IMR-90 (cell line): ENCODE results near the gene DYSF. TPM values are rescaled to one million over a fixed set of nuclear protein-coding genes. Genes with fewer than 3 reads are reported as not detected.

ENCODE experiments used
- ATAC-seq: fragments of 200-7000 bp; cut with Tn5 transposase; 2 replicates; pipeline ENCODE4 v1.9.1; 2020; ENCODE audit warnings: low read depth, mild to moderate bottlenecking, moderate library complexity
- BruUV-seq: library from RNA; stranded (reverse); fragments of 400-500 nt; replicated peaks from 2 replicates; lab custom pipeline; 2021; lab: Mats Ljungman, UMichigan
- CTCF ChIA-PET: fragments of 300-600 bp; formaldehyde crosslinking; extraction: SDS; loops from one replicate; lab custom pipeline; 2021; ENCODE audit warnings: antibody characterized with exemption; lab: Yijun Ruan, JAX
- POLR2A ChIA-PET: fragments of 300-600 bp; sonication (Branson Sonifier 250); formaldehyde crosslinking; loops from one replicate; lab custom pipeline; 2022; ENCODE audit warnings: antibody characterized with exemption; ENCODE audit not compliant: unreplicated experiment; lab: Charles Lee
- DNase-seq: peaks from one replicate; pipeline ENCODE4 v3.0.0; 2013
- H2AFZ ChIP-seq: replicated peaks from 2 replicates; pipeline ENCODE3; 2013; ENCODE audit warnings: low read length, mild to moderate bottlenecking; ENCODE audit not compliant: poor library complexity
- H2AK5ac ChIP-seq: 2 replicates; pipeline ENCODE4 v1.6.1; 2013; ENCODE audit warnings: low read depth, low read length, inconsistent platforms
- H2AK9ac ChIP-seq: replicated peaks from 2 replicates; pipeline ENCODE3; 2013; ENCODE audit warnings: mild to moderate bottlenecking, low read depth, low read length, moderate library complexity; ENCODE audit not compliant: poor library complexity
- H2BK120ac ChIP-seq: 2 replicates; pipeline ENCODE4 v1.6.1; 2013; ENCODE audit warnings: low read depth, low read length, inconsistent platforms
- H2BK15ac ChIP-seq: 3 replicates; pipeline ENCODE4 v1.6.1; 2013; ENCODE audit warnings: low read depth, low read length, inconsistent platforms
- H2BK20ac ChIP-seq: 2 replicates; pipeline ENCODE4 v1.6.1; 2013; ENCODE audit warnings: low read depth, mild to moderate bottlenecking, inconsistent platforms, low read length, moderate library complexity
- H2BK5ac ChIP-seq: 2 replicates; pipeline ENCODE4 v1.6.1; 2013; ENCODE audit warnings: mild to moderate bottlenecking, low read depth, low read length, inconsistent platforms; ENCODE audit not compliant: poor library complexity, severe bottlenecking
- H3K14ac ChIP-seq: replicated peaks from 2 replicates; pipeline ENCODE4 v1.6.1; 2013; ENCODE audit warnings: low read depth, low read length, inconsistent platforms
- H3K18ac ChIP-seq: 2 replicates; pipeline ENCODE4 v1.6.1; 2013; ENCODE audit warnings: low read depth, low read length, control low read depth
- H3K23ac ChIP-seq: 2 replicates; pipeline ENCODE4 v1.6.1; 2013; ENCODE audit warnings: low read depth, low read length, inconsistent platforms
- H3K27ac ChIP-seq: 2 replicates; pipeline ENCODE4 v1.5.1; 2013; ENCODE audit warnings: mild to moderate bottlenecking, control low read depth, low read length; ENCODE audit not compliant: insufficient read depth
- H3K27me3 ChIP-seq: 2 replicates; pipeline ENCODE4 v1.6.1; 2013; ENCODE audit warnings: low read length; ENCODE audit not compliant: control insufficient read depth, insufficient read depth
- H3K36me3 ChIP-seq: 2 replicates; pipeline ENCODE4 v1.6.1; 2013; ENCODE audit warnings: low read length, mixed read lengths; ENCODE audit not compliant: control insufficient read depth, insufficient read depth
- H3K4ac ChIP-seq: 2 replicates; pipeline ENCODE4 v1.6.1; 2013; ENCODE audit warnings: low read depth, low read length, inconsistent platforms
- H3K4me1 ChIP-seq: 2 replicates; pipeline ENCODE4 v1.6.1; 2013; ENCODE audit warnings: low read length, mixed read lengths; ENCODE audit not compliant: control insufficient read depth, insufficient read depth
- H3K4me2 ChIP-seq: 2 replicates; pipeline ENCODE4 v1.6.1; 2013; ENCODE audit warnings: low read depth, mild to moderate bottlenecking, control low read depth, low read length, moderate library complexity
- H3K4me3 ChIP-seq: 2 replicates; pipeline ENCODE4 v1.5.1; 2013; ENCODE audit warnings: low read depth, mild to moderate bottlenecking, control low read depth, low read length, moderate library complexity; ENCODE audit not compliant: insufficient read depth
- H3K56ac ChIP-seq: 2 replicates; pipeline ENCODE4 v1.6.1; 2013; ENCODE audit warnings: low read length, inconsistent platforms; ENCODE audit not compliant: insufficient read depth; ENCODE audit errors: extremely low read depth
- H3K79me1 ChIP-seq, 2 experiments: 2 replicates each; pipeline ENCODE4 v1.6.1; 2013; ENCODE audit warnings: low read length in 2 of 2, inconsistent platforms in 1 of 2, low read depth in 1 of 2
- H3K9ac ChIP-seq: 2 replicates; pipeline ENCODE4 v1.6.1; 2013; ENCODE audit warnings: low read depth, low read length, control low read depth
- H3K9me1 ChIP-seq: 2 replicates; pipeline ENCODE4 v1.6.1; 2013; ENCODE audit warnings: low read length, inconsistent platforms; ENCODE audit not compliant: insufficient read depth
- H3K9me3 ChIP-seq: 2 replicates; pipeline ENCODE4 v1.6.1; 2013; ENCODE audit warnings: low read length; ENCODE audit not compliant: control insufficient read depth, insufficient read depth
- H4K20me1 ChIP-seq: 2 replicates; pipeline ENCODE4 v1.6.1; 2013; ENCODE audit warnings: low read length, inconsistent platforms; ENCODE audit not compliant: insufficient read depth
- H4K5ac ChIP-seq: 2 replicates; pipeline ENCODE4 v1.6.1; 2013; ENCODE audit warnings: mild to moderate bottlenecking, low read depth, low read length, control low read depth
- H4K8ac ChIP-seq, 2 experiments: 2 replicates each; pipeline ENCODE4 v1.6.1; 2013; ENCODE audit warnings: low read depth in 2 of 2, low read length in 2 of 2, control low read depth in 1 of 2, inconsistent platforms in 1 of 2
- H4K91ac ChIP-seq: 2 replicates; pipeline ENCODE4 v1.6.1; 2013; ENCODE audit warnings: low read depth, low read length, inconsistent platforms; ENCODE audit not compliant: insufficient read depth
- BHLHE40 ChIP-seq: fragments of 150-350 bp; IDR thresholded peaks from 2 replicates; pipeline ENCODE4 v1.6.1; 2016; ENCODE audit warnings: mild to moderate bottlenecking, low read depth, low read length
- CEBPB ChIP-seq: IDR thresholded peaks from 2 replicates; pipeline ENCODE4 v1.6.1; 2012; ENCODE audit warnings: low read depth, low read length, improper control_type of control experiment
- CHD1 ChIP-seq: IDR thresholded peaks from 2 replicates; pipeline ENCODE4 v1.6.1; 2012; ENCODE audit warnings: low read depth, low read length, improper control_type of control experiment
- FOS ChIP-seq: fragments of 150-350 bp; IDR thresholded peaks from 2 replicates; pipeline ENCODE4 v1.6.1; 2016; ENCODE audit warnings: low read depth, low read length
- MAFK ChIP-seq: IDR thresholded peaks from 2 replicates; pipeline ENCODE4 v1.6.1; 2012; ENCODE audit warnings: low read depth, low read length, improper control_type of control experiment
- MAZ ChIP-seq: IDR thresholded peaks from 2 replicates; pipeline ENCODE4 v1.6.1; 2012; ENCODE audit warnings: low read depth, mild to moderate bottlenecking, low read length, improper control_type of control experiment, moderate library complexity, borderline replicate concordance
- MXI1 ChIP-seq: IDR thresholded peaks from 2 replicates; pipeline ENCODE4 v1.6.1; 2012; ENCODE audit warnings: low read depth, mild to moderate bottlenecking, low read length, moderate library complexity, borderline replicate concordance
- NFE2L2 ChIP-seq: fragments of 150-350 bp; IDR thresholded peaks from 2 replicates; pipeline ENCODE4 v1.6.1; 2016; ENCODE audit warnings: low read depth, mild to moderate bottlenecking, low read length
- RAD21 ChIP-seq: IDR thresholded peaks from 2 replicates; pipeline ENCODE4 v1.6.1; 2012; ENCODE audit warnings: low read length, improper control_type of control experiment
- RCOR1 ChIP-seq: IDR thresholded peaks from 2 replicates; pipeline ENCODE4 v1.6.1; 2012; ENCODE audit warnings: mild to moderate bottlenecking, low read length, improper control_type of control experiment; ENCODE audit not compliant: insufficient replicate concordance
- RFX5 ChIP-seq: IDR thresholded peaks from 2 replicates; pipeline ENCODE4 v1.8.0; 2012; ENCODE audit warnings: low read depth, mild to moderate bottlenecking, low read length, moderate library complexity
- WGBS, 2 experiments: methylation state at CpG; one replicate each; pipeline versions ENCODE4 v1.1.5 to v1.1.7; 2013; ENCODE audit warnings: missing lambda C conversion rate in 2 of 2; ENCODE audit not compliant: insufficient read length in 1 of 2; ENCODE audit errors: extremely low coverage in 2 of 2; 5-methylcytosine and 5-hydroxymethylcytosine counted together
- dilution Hi-C: fragments of 300-500 bp; cut with HindIII; formaldehyde crosslinking; loops from one replicate; pipeline ENCODE4 v1.14.3; 2018; ENCODE audit warnings: low sequenced_read_pairs; ENCODE audit not compliant: unreplicated experiment
- in situ Hi-C: fragments of 300-500 bp; cut with MboI; formaldehyde crosslinking; loops from 3 replicates; pipeline ENCODE4 v1.14.3; 2019; ENCODE audit warnings: low sequenced_read_pairs, inconsistent platforms, mixed read lengths
- intact Hi-C: fragments of 100-400 bp; cut with micrococcal nuclease; formaldehyde crosslinking; loops from 2 replicates; pipeline ENCODE4 v1.10.0; 2022
- polyA plus RNA-seq, 3 experiments: library from polyadenylated mRNA; depleted of rRNA; stranded (reverse); fragments of >200 nt; gene quantifications; 2 replicates each; pipeline ENCODE4 v1.2.3, GENCODE V29; 2012; ENCODE audit warnings: low replicate concordance in 1 of 3
- total RNA-seq: library from RNA; depleted of rRNA; stranded (reverse); fragments of >200 nt; gene quantifications from 2 replicates; pipeline ENCODE4 v1.2.3, GENCODE V29; 2012
- TF ChIP-seq, protein P1 (sequence below): fragments of 150-350 bp; IDR thresholded peaks from 2 replicates; pipeline ENCODE4 v1.6.1; 2017; ENCODE audit warnings: mild to moderate bottlenecking, antibody characterized with exemption, low read length, low read depth
- TF ChIP-seq, protein P2 (sequence below): fragments of 150-350 bp; IDR thresholded peaks from 2 replicates; pipeline ENCODE4 v1.6.1; 2016; ENCODE audit warnings: low read depth, mild to moderate bottlenecking, low read length, moderate library complexity, borderline replicate concordance

The DYSF gene
- total and polyA plus RNA-seq, 2 of the 4 experiments (the other 2 are of a cell fraction): 0.09 to 0.18 TPM

DNA sequence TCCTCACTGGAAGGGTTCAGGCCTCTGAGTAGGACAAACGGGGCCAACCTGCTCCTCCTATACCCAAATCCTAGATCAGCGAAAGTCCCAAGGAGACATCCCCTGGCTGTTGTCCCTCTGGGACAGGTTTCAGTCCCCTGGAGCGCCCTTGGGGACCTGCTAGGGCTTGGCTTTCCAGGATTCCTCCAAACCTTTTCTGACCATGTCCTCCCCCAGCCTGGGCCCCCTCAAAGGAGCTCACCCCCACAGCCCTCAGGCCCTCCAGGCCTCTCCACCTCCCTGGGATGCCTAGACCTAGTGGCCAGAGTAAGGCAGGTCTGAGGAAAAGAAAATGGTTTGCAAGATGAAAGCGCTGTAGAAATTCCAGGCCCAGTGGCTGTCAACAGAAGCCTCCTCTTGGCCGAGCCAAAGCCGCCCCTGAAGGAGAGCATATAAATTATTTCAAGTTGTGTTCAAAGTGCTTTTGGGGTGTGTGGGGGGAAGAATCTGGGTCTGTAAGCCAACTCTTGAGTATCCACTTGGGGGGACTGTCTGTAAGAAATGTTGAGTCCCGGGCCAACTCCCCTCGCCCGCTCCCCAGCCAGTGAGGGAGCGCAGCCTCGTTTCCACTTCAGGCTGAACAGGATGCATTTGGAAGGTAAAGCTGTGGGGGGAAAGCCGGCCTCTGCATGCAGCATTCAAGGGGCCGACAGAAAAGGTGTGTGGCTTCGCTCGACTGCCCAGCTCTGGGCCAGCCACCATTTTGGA is 158.6 kb downstream of the DYSF start (continued):
- TF ChIP-seq MXI1: no peak

DNA sequence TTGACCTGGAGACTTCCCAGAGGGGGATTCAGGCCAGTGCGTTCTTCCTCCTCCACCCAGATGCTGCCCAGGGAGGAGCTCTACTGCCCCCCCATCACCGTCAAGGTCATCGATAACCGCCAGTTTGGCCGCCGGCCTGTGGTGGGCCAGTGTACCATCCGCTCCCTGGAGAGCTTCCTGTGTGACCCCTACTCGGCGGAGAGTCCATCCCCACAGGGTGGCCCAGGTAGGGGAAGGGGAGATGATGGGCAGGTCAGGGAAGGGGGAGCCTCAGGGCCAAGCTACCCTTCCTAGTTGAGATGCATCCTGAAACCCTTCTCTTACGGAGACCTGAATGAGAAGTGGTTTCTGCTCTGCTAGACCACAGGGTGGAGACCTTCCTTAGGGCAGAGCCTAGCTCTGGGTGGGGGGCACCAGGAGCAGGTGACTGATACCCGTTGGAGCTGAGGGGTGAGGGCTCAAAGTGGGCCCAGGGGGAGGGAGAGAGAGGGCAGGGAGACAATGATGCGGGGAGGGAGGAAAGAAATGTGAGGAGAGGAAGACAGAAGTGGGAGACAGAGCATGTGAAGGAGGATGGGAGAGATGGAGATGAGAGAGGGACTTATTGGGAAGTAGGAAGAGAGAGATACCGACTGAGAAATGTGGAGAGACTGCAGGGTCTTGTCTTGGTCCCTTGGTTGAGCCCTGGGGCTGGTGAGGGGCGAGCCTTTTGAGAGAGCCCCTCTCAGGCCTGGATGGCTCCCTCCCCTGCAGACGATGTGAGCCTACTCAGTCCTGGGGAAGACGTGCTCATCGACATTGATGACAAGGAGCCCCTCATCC is 159.4 kb downstream of the DYSF start:
- ChIA-PET CTCF (interaction anchor here (0.7 kb wide), 1 partner anchor 186 kb away, joined by 3 read pairs; no protein-coding TSS in a partner anchor), POLR2A (no interaction called here)
- Histone ChIP-seq H2BK15ac (no peak overlapping the region), H3K27ac (no peak overlapping the region), H2AFZ (no peak overlapping the region), H3K23ac (no peak overlapping the region), H3K27me3 (peaks cover 32% of the 10 kb centered on the region), H4K5ac (no peak overlapping the region), H3K4me1 (no peaks in the 10 kb centered on the region), H4K91ac (no peak overlapping the region), H2BK5ac (no peak overlapping the region), H4K8ac (no peak overlapping the region), H3K36me3 (no peaks in the 10 kb centered on the region), H3K79me1 (no peaks in the 10 kb centered on the region), H3K18ac (no peak overlapping the region), H2AK9ac (no peak overlapping the region), H3K9me3 (no peaks in the 10 kb centered on the region), H3K14ac (no peak overlapping the region), H3K4me3 (no peak overlapping the region), H3K9ac (no peak overlapping the region), H3K56ac (no peak overlapping the region), H2AK5ac (no peak overlapping the region), H2BK120ac (no peak overlapping the region), H4K20me1 (no peaks in the 10 kb centered on the region), H3K4ac (no peak overlapping the region), H2BK20ac (no peak overlapping the region), H3K9me1 (no peaks in the 10 kb centered on the region), H3K4me2 (no peak overlapping the region)
- WGBS, 2 experiments: 33% methylated on average over 1 of the region's 17 CpGs; no CpG with 5 or more reads in 1 of the 2 experiments
- no peak for ATAC-seq
- dilution Hi-C loops: no loop called here
- no TSS peak for BruUV-seq
- intact Hi-C loops: loop anchor here (5.0 to 10.0 kb wide), 4 partner anchors 322 to 1135 kb away; no protein-coding TSS in a partner anchor
- in situ Hi-C loops: no loop called here
- DNase-seq: no peak
- TF ChIP-seq BHLHE40 (no peak), CEBPB (no peak), NFE2L2 (no peak), FOS (no peak), MAZ (no peak), RAD21 (no peak), MXI1 (no peak), RFX5 (no peak), MAFK (no peak), CHD1 (no peak), RCOR1 (no peak)
- TF ChIP-seq, protein P1, sequence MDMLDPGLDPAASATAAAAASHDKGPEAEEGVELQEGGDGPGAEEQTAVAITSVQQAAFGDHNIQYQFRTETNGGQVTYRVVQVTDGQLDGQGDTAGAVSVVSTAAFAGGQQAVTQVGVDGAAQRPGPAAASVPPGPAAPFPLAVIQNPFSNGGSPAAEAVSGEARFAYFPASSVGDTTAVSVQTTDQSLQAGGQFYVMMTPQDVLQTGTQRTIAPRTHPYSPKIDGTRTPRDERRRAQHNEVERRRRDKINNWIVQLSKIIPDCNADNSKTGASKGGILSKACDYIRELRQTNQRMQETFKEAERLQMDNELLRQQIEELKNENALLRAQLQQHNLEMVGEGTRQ: no peak
- TF ChIP-seq, protein P2, sequence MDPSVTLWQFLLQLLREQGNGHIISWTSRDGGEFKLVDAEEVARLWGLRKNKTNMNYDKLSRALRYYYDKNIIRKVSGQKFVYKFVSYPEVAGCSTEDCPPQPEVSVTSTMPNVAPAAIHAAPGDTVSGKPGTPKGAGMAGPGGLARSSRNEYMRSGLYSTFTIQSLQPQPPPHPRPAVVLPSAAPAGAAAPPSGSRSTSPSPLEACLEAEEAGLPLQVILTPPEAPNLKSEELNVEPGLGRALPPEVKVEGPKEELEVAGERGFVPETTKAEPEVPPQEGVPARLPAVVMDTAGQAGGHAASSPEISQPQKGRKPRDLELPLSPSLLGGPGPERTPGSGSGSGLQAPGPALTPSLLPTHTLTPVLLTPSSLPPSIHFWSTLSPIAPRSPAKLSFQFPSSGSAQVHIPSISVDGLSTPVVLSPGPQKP: no peak
